AG04450 (cell line): ENCODE results near the gene TMA16. TPM values are rescaled to one million over a fixed set of nuclear protein-coding genes. Genes with fewer than 3 reads are reported as not detected.
"Not testable (repeated sequence)": the region's sequence is repeated elsewhere in the genome, so short reads cannot be mapped to it uniquely, and the experiment has no call there.

Experiments used
- CTCF ChIA-PET: fragments of 300-600, 350-600 bp; formaldehyde crosslinking; extraction: SDS; loops from one replicate; lab custom pipeline; 2022; ENCODE audit warnings: antibody characterized with exemption, inconsistent platforms; lab: Charles Lee
- POLR2A ChIA-PET: fragments of 350-600 bp; formaldehyde crosslinking; extraction: SDS; loops from one replicate; lab custom pipeline; 2021; ENCODE audit warnings: antibody characterized with exemption, inconsistent platforms; lab: Yijun Ruan, JAX
- DNase-seq: peaks from one replicate; pipeline ENCODE4 v3.0.0-alpha.2; 2011; ENCODE audit warnings: low read depth, low spot score
- H3K27ac ChIP-seq: one replicate; pipeline ENCODE4 v1.5.1; 2012; ENCODE audit warnings: low read depth, low read length, control low read depth
- H3K27me3 ChIP-seq: one replicate; pipeline ENCODE4 v1.6.0; 2012; ENCODE audit warnings: low read length; ENCODE audit not compliant: control insufficient read depth, insufficient read depth
- H3K4me3 ChIP-seq: 2 replicates; pipeline ENCODE4 v1.5.1; 2011; ENCODE audit warnings: mild to moderate bottlenecking, low read depth, low read length, control low read depth
- H3K9me3 ChIP-seq: 2 replicates; pipeline ENCODE4 v1.5.1; 2012; ENCODE audit warnings: low read length; ENCODE audit not compliant: control insufficient read depth, insufficient read depth
- CTCF ChIP-seq: IDR thresholded peaks from 2 replicates; pipeline ENCODE4 v1.5.1; 2011; ENCODE audit warnings: low read depth, low read length, control low read depth, inconsistent platforms
- polyA plus RNA-seq: library from polyadenylated mRNA; depleted of rRNA; stranded (reverse); fragments of >200 nt; gene quantifications from 2 replicates; pipeline ENCODE4 v1.2.3, GENCODE V29; 2011

Gene TMA16
- polyA plus RNA-seq, 1 experiment: 21.1 TPM

DNA sequence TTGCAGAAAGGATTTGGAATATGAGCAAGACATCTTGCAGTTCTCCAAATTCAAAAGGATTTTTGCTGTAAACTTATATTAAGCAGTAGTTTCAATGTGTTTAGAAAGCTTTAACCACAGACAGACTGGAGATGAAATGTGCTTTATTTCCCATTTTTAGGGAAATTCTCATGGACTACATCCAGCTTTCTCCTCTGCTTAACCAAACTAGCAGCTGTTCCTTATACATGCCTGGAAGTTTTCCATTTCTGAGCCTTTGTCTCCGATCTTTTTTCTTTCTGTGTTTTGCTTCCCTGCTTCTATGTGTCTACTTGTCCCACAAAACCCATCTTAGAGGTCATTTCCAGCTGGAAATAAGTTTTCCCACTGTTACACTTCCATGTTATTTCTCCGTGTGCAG lies 41.6 kb downstream of the TMA16 start:
- no peak for TF ChIP-seq CTCF
- peak; percentile 51 for DNase-seq
- no peak overlapping the region for H3K4me3 ChIP-seq
- H3K27ac ChIP-seq: no peak overlapping the region
- ChIA-PET POLR2A (interaction anchor here (1.0 kb wide), 1 partner anchor 42 kb away, joined by 4 read pairs; the partner anchor contains the start of gene TMA16), CTCF (interaction anchor here (0.6 to 1.2 kb wide), 2 partner anchors 14 to 203 kb away, joined by 3 to 5 read pairs; partner anchors contain the start of gene NPY1R)
- no peaks in the 10 kb centered on the region for H3K27me3 ChIP-seq
- no peaks in the 10 kb centered on the region for H3K9me3 ChIP-seq

DNA sequence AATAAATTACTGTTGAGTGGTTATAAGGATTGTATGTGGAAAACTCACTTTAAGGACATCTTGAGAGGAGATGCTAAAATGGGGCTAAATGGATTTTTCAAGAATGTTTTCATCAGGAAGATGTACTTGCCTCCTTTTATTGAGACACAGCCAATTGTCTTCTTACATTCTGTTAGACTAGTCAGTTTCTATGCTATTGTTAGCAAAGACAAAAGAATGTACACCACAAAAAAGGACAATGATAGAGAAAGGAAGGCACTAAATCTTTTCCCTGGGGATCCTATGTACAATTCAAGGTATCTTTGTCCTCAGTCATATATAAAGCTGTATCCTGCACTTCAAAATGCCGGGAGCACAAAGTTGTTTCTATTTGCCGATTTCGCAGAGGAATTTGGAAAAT lies 42.6 kb downstream of the TMA16 start:
- no peaks in the 10 kb centered on the region for H3K27me3 ChIP-seq
- POLR2A ChIA-PET: interaction anchor here (1.0 kb wide), 1 partner anchor 43 kb away, joined by 4 read pairs; the partner anchor contains the start of gene TMA16
- DNase-seq: no peak
- CTCF ChIA-PET: interaction anchor here (0.6 to 6.1 kb wide), 3 partner anchors 12 to 204 kb away, joined by 3 to 66 read pairs (median 3); partner anchors contain the start of gene NPY1R
- no peaks in the 10 kb centered on the region for H3K9me3 ChIP-seq
- no peak overlapping the region for H3K4me3 ChIP-seq
- no peak for TF ChIP-seq CTCF
- no peak overlapping the region for H3K27ac ChIP-seq

GRCh38 chr4:163538820-163539219 lies 44.3 kb downstream of the TMA16 start:
- not testable (repeated sequence) for H3K27me3 ChIP-seq, H3K9me3 ChIP-seq, H3K4me3 ChIP-seq, DNase-seq, H3K27ac ChIP-seq
- ChIA-PET CTCF (interaction anchor here (1.8 to 6.1 kb wide), 2 partner anchors 11 to 53 kb away, joined by 6 to 66 read pairs; no protein-coding TSS in a partner anchor), POLR2A (interaction anchor here (0.7 kb wide), 1 partner anchor 44 kb away, joined by 4 read pairs; the partner anchor contains the start of gene TMA16)

DNA sequence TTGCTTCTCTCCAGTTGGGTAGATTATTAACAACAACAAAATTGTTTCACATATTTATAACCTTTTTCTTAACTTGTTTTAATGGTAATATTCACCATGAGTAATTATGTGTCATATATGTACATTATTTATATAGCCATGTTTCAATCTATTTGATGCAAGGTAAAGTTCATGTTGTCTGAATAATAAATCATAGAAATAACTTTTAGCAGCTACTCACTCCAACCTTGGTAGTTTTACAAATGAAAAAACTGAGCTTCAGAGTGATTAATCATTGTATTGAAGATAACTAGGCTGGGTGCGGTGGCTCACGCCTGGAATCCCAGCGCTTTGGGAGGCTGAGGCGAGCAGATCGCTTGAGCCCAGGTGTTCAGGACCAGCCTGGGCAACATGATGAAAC lies 46.0 kb downstream of the TMA16 start:
- no peak for TF ChIP-seq CTCF
- no peak overlapping the region for H3K4me3 ChIP-seq
- ChIA-PET CTCF (interaction anchor here (0.6 to 6.1 kb wide), 8 partner anchors 9 to 1043 kb away, joined by 3 to 66 read pairs (median 5); no protein-coding TSS in a partner anchor), POLR2A (interaction anchor here (4.2 kb wide), 1 partner anchor 47 kb away, joined by 41 read pairs; the partner anchor contains the start of gene TMA16)
- no peaks in the 10 kb centered on the region for H3K9me3 ChIP-seq
- no peaks in the 10 kb centered on the region for H3K27me3 ChIP-seq
- no peak for DNase-seq
- peak overlapping the region; percentile 71 for H3K27ac ChIP-seq

GRCh38 chr4:163540977-163541376 lies 46.5 kb downstream of the TMA16 start:
- H3K27ac ChIP-seq: peak overlapping the region; percentile 71
- H3K9me3 ChIP-seq: no peaks in the 10 kb centered on the region
- ChIA-PET CTCF (interaction anchor here (0.6 to 6.1 kb wide), 7 partner anchors 9 to 1043 kb away, joined by 3 to 66 read pairs (median 6); no protein-coding TSS in a partner anchor), POLR2A (interaction anchor here (4.2 kb wide), 1 partner anchor 47 kb away, joined by 41 read pairs; the partner anchor contains the start of gene TMA16)
- H3K27me3 ChIP-seq: no peaks in the 10 kb centered on the region
- peak; percentile 83 for DNase-seq
- TF ChIP-seq CTCF: no peak
- H3K4me3 ChIP-seq: no peak overlapping the region
